ENCODE results near the gene SPANXN2. TPM values are rescaled to one million over a fixed set of nuclear protein-coding genes. Genes with fewer than 3 reads are reported as not detected.

SPANXN2 gene
- total and polyA plus RNA-seq, 12 donors, result not detected

GRCh38 chrX:143754183-143754582 lies 33.6 kb upstream of the SPANXN2 start:
- H3K4me1 ChIP-seq, result no peaks in the 10 kb centered on the region
- H3K27me3 ChIP-seq, result no peaks in the 10 kb centered on the region
- 56 to 58% methylated on average over 3 of the region's 3 CpGs for WGBS, 2 donors
- TF ChIP-seq CTCF (IDR thresholded peaks at IDR 0.05), result no peak
- peaks cover 0 to 4% (median 0%) of the 10 kb centered on the region in 11 donors for H3K9me3 ChIP-seq
- no peak overlapping the region for H3K27ac ChIP-seq
- no peak overlapping the region for H3K4me3 ChIP-seq
- no peaks in the 10 kb centered on the region for H3K36me3 ChIP-seq
- intact Hi-C loops (cut with DNase I), result no loop called here
- ATAC-seq (no peak), DNase-seq (no peak)

- no peaks in the 10 kb centered on the region for H3K36me3 ChIP-seq
- H3K4me3 ChIP-seq, result no peak overlapping the region
- H3K4me1 ChIP-seq, result no peaks in the 10 kb centered on the region
- DNase-seq (no peak), ATAC-seq (no peak)
- no peaks in the 10 kb centered on the region for H3K27me3 ChIP-seq
- no peak for TF ChIP-seq CTCF (IDR thresholded peaks at IDR 0.05)
- no peak overlapping the region for H3K27ac ChIP-seq
- no peaks in the 10 kb centered on the region for H3K9me3 ChIP-seq
- intact Hi-C loops (cut with DNase I), result no loop called here
These were observed 13.3 kb upstream of the SPANXN2 start for GRCh38 chrX:143733866-143734265.

- peaks cover 0 to 16% (median 0%) of the 10 kb centered on the region in 11 donors for H3K9me3 ChIP-seq
- 92 to 95% methylated on average over 4 to 17 of the region's 17 CpGs for WGBS, 2 donors
- H3K27me3 ChIP-seq, result no peaks in the 10 kb centered on the region
- no peak for TF ChIP-seq CTCF (IDR thresholded peaks at IDR 0.05)
- no peak for ATAC-seq
- no peak for DNase-seq
- no peaks in the 10 kb centered on the region for H3K4me1 ChIP-seq
- intact Hi-C loops (cut with DNase I), result no loop called here
- no peak overlapping the region for H3K27ac ChIP-seq
- H3K4me3 ChIP-seq, result no peak overlapping the region
- no peaks in the 10 kb centered on the region for H3K36me3 ChIP-seq
These were observed 5.7 kb upstream of the SPANXN2 start for GRCh38 chrX:143726296-143726695.

GRCh38 chrX:143701460-143701859 lies 19.1 kb downstream of the SPANXN2 start:
- H3K4me1 ChIP-seq, result no peaks in the 10 kb centered on the region
- no peak for TF ChIP-seq CTCF (IDR thresholded peaks at IDR 0.05)
- no peak overlapping the region for H3K27ac ChIP-seq
- no peaks in the 10 kb centered on the region for H3K36me3 ChIP-seq
- H3K4me3 ChIP-seq, result no peak overlapping the region
- WGBS, 2 donors, result 60 to 86% methylated on average over 4 of the region's 4 CpGs
- DNase-seq (no peak), ATAC-seq (no peak)
- peaks cover 0 to 26% (median 0%) of the 10 kb centered on the region in 11 donors for H3K9me3 ChIP-seq
- intact Hi-C loops (cut with DNase I), result no loop called here
- no peaks in the 10 kb centered on the region for H3K27me3 ChIP-seq

GRCh38 chrX:143694885-143695284 lies 25.7 kb downstream of the SPANXN2 start:
- 84 to 85% methylated on average over 1 of the region's 1 CpG for WGBS, 2 donors
- Histone ChIP-seq H3K27ac (no peak overlapping the region), H3K4me1 (no peaks in the 10 kb centered on the region), H3K36me3 (no peaks in the 10 kb centered on the region), H3K27me3 (no peaks in the 10 kb centered on the region), H3K9me3 (no peaks in the 10 kb centered on the region), H3K4me3 (no peak overlapping the region)
- intact Hi-C loops (cut with DNase I), result no loop called here
- DNase-seq, result no peak
- no peak for TF ChIP-seq CTCF (IDR thresholded peaks at IDR 0.05)
- no peak for ATAC-seq
